ENCODE data around the gene SLC5A12. TPM values are rescaled to one million over a fixed set of nuclear protein-coding genes. Genes with fewer than 3 reads are reported as not detected.

SLC5A12 gene
- total RNA-seq, 1 donor from 2014 or later, result not detected

GRCh38 chr11:26719289-26719973, 2.4 kb downstream of the SLC5A12 start:
- H3K9me3 ChIP-seq, result no peaks in the 10 kb centered on the region
- H3K27me3 ChIP-seq, result no peaks in the 10 kb centered on the region
- no peaks in the 10 kb centered on the region for H3K4me1 ChIP-seq
- ATAC-seq (no peak), DNase-seq (no peak)
- H3K27ac ChIP-seq, result no peak overlapping the region
- no peak for TF ChIP-seq CTCF (IDR thresholded peaks at IDR 0.05)
- no peaks in the 10 kb centered on the region for H3K36me3 ChIP-seq
- intact Hi-C loops (cut with DNase I), result no loop called here
- H3K4me3 ChIP-seq, result no peak overlapping the region

- Histone ChIP-seq H3K27me3 (no peaks in the 10 kb centered on the region), H3K27ac (no peak overlapping the region), H3K9me3 (no peaks in the 10 kb centered on the region), H3K4me3 (no peak overlapping the region), H3K4me1 (no peaks in the 10 kb centered on the region), H3K36me3 (no peaks in the 10 kb centered on the region)
- ATAC-seq, result no peak
- intact Hi-C loops (cut with DNase I), result no loop called here
- TF ChIP-seq CTCF (IDR thresholded peaks at IDR 0.05), result no peak
- no peak for DNase-seq
Measured at GRCh38 chr11:26717771-26718170, 4.1 kb downstream of the SLC5A12 start.

GRCh38 chr11:26715133-26715532, 6.7 kb downstream of the SLC5A12 start:
- ATAC-seq, result no peak
- Histone ChIP-seq H3K36me3 (no peaks in the 10 kb centered on the region), H3K9me3 (no peaks in the 10 kb centered on the region), H3K4me1 (no peaks in the 10 kb centered on the region), H3K27me3 (no peaks in the 10 kb centered on the region), H3K27ac (no peak overlapping the region), H3K4me3 (no peak overlapping the region)
- intact Hi-C loops (cut with DNase I), result no loop called here
- no peak for DNase-seq
- no peak for TF ChIP-seq CTCF (IDR thresholded peaks at IDR 0.05)

- ATAC-seq, result no peak
- Histone ChIP-seq H3K4me1 (no peaks in the 10 kb centered on the region), H3K27ac (no peak overlapping the region), H3K4me3 (no peak overlapping the region), H3K36me3 (no peaks in the 10 kb centered on the region), H3K9me3 (no peaks in the 10 kb centered on the region), H3K27me3 (no peaks in the 10 kb centered on the region)
- intact Hi-C loops (cut with DNase I), result no loop called here
- TF ChIP-seq CTCF (IDR thresholded peaks at IDR 0.05), result no peak
- no peak for DNase-seq
Measured at GRCh38 chr11:26712497-26712896, 9.4 kb downstream of the SLC5A12 start.

- no peaks in the 10 kb centered on the region for H3K9me3 ChIP-seq
- H3K4me3 ChIP-seq, result no peak overlapping the region
- no peak for TF ChIP-seq CTCF (IDR thresholded peaks at IDR 0.05)
- H3K36me3 ChIP-seq, result no peaks in the 10 kb centered on the region
- no peak for DNase-seq
- no peak for ATAC-seq
- intact Hi-C loops (cut with DNase I), result no loop called here
- H3K27ac ChIP-seq, result no peak overlapping the region
- H3K4me1 ChIP-seq, result no peaks in the 10 kb centered on the region
- H3K27me3 ChIP-seq, result no peaks in the 10 kb centered on the region
Measured at GRCh38 chr11:26710489-26710888, 11.4 kb downstream of the SLC5A12 start.
